Epithelial cell of proximal tubule (primary cell): ENCODE results near the gene RIMBP2. TPM values are rescaled to one million over a fixed set of nuclear protein-coding genes. Genes with fewer than 3 reads are reported as not detected.

Source experiments
- DNase-seq: peaks from one replicate; pipeline ENCODE4 v3.0.0-alpha.2; 2011; ENCODE audit warnings: low read depth
- H3K4me3 ChIP-seq: 2 replicates; pipeline ENCODE4 v1.5.1; 2011; ENCODE audit warnings: low read depth, mild to moderate bottlenecking, low read length
- total RNA-seq: library from RNA; depleted of rRNA; stranded (reverse); fragments of >200 nt; gene quantifications from 2 replicates; pipeline ENCODE4 v1.2.3, GENCODE V29; 2015
- TF ChIP-seq, protein P1 (sequence below): conservative IDR thresholded peaks from 2 replicates; pipeline ENCODE4 v1.5.1; 2012; ENCODE audit warnings: low read depth, mild to moderate bottlenecking, low read length

The RIMBP2 gene
- total RNA-seq, 1 donor from 2014 or later: 0.98 TPM

DNA sequence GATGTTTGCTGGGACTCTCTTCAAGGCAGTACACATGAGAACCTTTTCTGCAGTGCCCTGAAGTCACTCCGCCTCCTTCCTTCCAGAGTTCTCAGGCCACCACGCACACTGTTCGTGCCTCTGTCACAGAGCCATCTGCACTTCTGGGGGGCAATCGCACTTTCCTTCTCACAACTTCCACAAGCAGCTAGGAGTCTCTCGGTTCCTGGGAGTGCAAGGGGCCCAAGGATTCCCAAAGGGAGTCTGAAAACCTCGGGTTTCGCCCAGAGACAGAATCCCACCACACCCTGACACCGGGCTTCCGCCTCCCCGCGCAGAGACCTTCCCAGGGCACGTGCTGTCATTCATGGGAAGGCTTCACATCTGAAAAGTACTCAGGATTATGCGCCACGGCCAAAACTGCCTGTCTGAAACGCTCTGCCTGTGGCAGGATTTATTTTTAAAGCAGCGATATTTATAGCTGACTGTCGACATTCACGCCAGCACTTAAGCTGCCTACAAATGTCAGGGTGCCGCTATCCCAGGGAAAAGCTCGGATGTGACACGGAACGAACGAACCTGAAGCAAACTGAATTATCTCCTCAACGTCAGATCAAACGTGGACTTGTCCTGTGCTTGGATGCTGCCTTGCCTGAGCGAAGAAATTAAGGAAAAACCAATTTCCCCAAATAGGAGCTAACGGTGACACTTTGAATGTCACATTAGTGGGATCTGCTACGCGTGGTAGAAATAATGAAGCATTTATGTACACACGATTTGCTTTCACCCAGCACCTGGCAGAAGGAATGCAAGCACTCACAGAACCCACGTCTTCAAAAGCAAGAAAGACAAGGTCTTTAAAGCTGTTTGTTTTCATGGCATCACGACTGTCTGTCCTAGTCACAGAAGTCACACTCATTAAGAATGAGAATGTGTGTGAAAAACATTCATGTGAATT lies 224.4 kb downstream of the RIMBP2 start:
- TF ChIP-seq, protein P1, sequence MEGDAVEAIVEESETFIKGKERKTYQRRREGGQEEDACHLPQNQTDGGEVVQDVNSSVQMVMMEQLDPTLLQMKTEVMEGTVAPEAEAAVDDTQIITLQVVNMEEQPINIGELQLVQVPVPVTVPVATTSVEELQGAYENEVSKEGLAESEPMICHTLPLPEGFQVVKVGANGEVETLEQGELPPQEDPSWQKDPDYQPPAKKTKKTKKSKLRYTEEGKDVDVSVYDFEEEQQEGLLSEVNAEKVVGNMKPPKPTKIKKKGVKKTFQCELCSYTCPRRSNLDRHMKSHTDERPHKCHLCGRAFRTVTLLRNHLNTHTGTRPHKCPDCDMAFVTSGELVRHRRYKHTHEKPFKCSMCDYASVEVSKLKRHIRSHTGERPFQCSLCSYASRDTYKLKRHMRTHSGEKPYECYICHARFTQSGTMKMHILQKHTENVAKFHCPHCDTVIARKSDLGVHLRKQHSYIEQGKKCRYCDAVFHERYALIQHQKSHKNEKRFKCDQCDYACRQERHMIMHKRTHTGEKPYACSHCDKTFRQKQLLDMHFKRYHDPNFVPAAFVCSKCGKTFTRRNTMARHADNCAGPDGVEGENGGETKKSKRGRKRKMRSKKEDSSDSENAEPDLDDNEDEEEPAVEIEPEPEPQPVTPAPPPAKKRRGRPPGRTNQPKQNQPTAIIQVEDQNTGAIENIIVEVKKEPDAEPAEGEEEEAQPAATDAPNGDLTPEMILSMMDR: no peak
- DNase-seq: no peak
- no peak overlapping the region for H3K4me3 ChIP-seq

DNA sequence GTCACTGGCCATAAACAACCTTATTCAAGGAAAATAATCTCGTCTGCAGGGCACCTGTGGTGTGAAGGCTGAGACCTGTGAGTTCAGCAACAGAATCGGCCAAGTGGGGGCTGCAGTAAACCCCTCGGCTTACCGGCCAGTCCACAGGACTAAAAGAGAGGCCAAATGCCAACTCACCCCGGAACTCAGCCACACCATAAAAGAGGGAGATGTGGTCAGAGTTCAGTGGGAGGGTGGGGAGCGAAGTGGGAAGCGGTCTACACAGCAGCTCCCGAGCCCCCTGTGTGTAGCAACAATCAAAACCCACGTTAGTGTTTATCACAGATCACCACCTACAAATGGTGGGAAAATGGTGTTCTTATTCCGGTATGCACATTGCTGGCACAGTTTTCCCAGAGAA lies 225.4 kb downstream of the RIMBP2 start:
- H3K4me3 ChIP-seq: no peak overlapping the region

DNA sequence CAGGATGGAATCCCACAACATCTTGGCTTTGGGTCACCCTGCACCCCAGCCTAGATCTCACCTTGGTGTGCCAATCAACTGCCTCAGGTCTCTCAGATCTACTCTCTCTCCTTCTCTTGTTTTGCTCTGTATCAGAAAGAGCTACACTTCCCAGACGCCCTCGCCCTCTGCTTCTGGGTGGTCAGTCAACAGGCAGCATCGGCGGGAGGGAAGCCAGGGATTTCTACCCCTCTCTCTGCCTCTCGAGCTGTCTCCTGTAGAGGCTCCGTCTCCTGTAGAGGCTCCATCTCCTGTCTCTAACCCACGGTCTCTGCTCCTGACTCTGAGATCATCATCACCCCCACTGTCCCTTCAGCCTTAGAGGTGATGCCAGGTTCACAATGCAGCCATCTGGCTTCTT lies 226.8 kb downstream of the RIMBP2 start:
- no peak overlapping the region for H3K4me3 ChIP-seq
- TF ChIP-seq, protein P1: no peak
- no peak for DNase-seq

More for the DNA sequence above, 225.4 kb downstream of the RIMBP2 start:
- DNase-seq: no peak
- TF ChIP-seq, protein P1: no peak

DNA sequence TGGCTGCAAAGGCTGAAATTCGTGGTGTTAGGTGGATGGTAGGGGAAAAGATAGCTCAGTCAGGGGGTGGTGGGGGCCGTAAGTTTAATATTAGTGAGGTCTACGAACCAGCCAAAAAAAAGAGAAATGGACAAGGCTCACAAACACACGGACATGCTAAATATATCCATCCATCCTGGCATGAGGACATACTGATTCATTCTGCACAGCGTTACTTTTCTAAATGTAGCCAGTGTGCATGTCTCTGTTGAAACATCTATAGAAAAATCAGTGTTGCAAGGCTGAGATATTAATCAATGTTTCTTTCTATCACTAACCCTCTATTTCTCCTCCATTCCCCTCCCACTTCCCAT lies 227.8 kb downstream of the RIMBP2 start:
- DNase-seq: no peak
- TF ChIP-seq, protein P1: no peak

DNA sequence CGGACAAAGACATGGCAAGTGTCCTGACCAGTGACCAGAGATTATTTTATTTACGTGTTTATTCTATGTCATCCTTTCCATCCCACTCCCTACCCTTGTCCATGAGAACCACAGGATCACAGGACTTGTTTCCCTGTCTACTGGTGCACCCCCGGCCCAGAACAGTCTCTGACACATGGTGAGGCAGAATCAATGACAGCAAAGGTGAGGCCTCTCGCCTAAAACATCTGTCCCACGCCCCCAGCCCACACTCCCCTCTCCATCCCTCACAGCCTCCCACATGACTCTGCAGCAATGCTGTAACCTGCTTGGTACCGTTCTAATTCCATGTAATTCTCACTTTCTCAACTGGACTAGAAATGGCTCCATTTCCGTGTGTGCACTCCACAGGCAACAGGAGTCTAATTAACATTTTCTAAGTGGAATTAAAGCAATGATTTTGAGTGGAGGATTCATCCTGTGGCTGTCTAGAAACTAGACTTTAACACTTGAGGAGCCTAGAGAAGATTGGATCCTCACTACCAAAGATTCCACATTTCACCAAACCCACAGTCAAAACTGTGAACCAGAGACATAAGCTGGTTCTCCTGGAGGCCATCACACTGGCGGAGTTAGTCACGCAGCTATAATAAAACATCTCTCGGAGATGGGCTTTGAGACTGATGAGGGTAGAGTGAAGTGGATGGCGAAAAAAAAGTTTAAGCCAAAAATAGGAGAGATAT lies 228.3 kb downstream of the RIMBP2 start:
- no peak for DNase-seq

More for the DNA sequence above, 227.8 kb downstream of the RIMBP2 start:
- H3K4me3 ChIP-seq: no peak overlapping the region

DNA sequence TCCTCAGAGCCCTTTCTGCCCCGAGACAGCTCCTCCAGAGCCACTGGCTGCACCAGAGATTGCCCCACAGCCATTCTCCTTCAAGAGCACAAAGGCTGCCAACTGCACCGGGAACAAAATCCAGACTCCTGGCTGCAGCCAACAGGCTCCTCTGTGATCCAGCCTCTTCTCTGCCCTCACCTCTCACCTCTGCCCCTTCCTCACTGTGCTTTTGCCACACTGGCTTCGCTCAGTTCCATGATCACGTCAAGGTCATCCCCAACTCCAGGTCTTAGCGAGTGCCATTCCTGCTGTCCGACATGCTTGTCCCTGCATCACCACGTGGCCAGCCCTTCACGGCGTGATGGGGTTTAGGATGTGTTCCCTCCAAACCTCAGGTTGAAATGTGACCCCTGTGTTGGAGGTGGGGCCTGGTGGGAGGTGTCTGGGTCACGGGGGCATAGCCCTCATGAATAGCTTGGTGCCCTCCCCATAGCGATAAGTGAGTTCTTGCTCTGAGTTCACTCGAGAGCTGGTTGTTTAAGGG lies 229.1 kb downstream of the RIMBP2 start:
- H3K4me3 ChIP-seq: no peak overlapping the region
- no peak for DNase-seq
- TF ChIP-seq, protein P1: no peak

More for the DNA sequence above, 228.3 kb downstream of the RIMBP2 start:
- TF ChIP-seq, protein P1: no peak
- no peak overlapping the region for H3K4me3 ChIP-seq
